AG09309 (cell line): ENCODE measurements around the gene ILKAP.

Source experiments
- DNase-seq: peaks from one replicate; pipeline ENCODE4 v3.0.0-alpha.2; 2010; ENCODE audit warnings: low read depth
- H3K4me3 ChIP-seq: 2 replicates; pipeline ENCODE4 v1.5.1; 2011; ENCODE audit warnings: mild to moderate bottlenecking, low read depth, low read length, moderate library complexity; ENCODE audit not compliant: control insufficient read depth
- TF ChIP-seq, protein P1 (sequence below): IDR thresholded peaks from 2 replicates; pipeline ENCODE4 v1.5.1; 2011; ENCODE audit warnings: mild to moderate bottlenecking, low read depth, low read length, inconsistent platforms; ENCODE audit not compliant: insufficient read depth, control insufficient read depth; ENCODE audit errors: missing control alignments

The ILKAP gene

DNA sequence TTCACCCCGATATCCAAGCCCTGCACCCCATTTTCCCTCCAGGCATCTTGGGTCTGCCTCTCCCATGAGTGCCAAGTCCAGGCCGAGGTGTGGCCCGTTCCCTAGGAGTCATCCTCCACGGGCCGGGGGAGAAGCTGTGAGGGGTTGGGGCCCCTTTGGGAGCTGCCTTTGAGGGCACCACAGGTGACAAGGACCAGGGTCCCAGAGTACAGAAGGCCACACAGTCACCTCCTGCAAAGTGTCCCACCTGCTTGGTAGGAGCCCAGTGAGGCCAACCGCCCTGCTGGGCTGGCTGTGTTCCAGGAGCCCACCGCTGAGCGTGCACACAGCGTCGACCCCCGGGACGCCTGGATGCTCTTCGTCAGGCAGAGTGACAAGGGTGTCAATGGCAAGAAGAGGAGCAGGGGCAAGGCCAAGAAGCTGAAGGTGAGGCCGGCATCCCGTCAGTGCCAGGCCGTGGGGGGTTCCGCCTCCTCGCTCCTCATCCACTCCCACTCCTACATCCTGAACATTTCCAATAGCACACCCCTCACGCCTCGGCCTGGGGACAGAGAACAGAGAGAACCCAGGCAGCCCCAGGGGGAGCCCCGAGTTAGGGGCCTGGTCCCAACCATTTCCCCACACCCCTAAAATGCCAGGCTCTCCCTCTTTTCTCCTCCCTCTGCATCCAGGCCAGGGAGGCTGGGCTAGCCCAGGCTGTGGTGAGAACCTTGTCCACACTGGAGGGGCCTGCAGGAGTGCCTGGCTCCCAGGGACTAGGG is 42.0 kb downstream of the ILKAP start:
- H3K4me3 ChIP-seq: no peak overlapping the region
- DNase-seq: no peak
- TF ChIP-seq, protein P1, sequence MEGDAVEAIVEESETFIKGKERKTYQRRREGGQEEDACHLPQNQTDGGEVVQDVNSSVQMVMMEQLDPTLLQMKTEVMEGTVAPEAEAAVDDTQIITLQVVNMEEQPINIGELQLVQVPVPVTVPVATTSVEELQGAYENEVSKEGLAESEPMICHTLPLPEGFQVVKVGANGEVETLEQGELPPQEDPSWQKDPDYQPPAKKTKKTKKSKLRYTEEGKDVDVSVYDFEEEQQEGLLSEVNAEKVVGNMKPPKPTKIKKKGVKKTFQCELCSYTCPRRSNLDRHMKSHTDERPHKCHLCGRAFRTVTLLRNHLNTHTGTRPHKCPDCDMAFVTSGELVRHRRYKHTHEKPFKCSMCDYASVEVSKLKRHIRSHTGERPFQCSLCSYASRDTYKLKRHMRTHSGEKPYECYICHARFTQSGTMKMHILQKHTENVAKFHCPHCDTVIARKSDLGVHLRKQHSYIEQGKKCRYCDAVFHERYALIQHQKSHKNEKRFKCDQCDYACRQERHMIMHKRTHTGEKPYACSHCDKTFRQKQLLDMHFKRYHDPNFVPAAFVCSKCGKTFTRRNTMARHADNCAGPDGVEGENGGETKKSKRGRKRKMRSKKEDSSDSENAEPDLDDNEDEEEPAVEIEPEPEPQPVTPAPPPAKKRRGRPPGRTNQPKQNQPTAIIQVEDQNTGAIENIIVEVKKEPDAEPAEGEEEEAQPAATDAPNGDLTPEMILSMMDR: no peak

DNA sequence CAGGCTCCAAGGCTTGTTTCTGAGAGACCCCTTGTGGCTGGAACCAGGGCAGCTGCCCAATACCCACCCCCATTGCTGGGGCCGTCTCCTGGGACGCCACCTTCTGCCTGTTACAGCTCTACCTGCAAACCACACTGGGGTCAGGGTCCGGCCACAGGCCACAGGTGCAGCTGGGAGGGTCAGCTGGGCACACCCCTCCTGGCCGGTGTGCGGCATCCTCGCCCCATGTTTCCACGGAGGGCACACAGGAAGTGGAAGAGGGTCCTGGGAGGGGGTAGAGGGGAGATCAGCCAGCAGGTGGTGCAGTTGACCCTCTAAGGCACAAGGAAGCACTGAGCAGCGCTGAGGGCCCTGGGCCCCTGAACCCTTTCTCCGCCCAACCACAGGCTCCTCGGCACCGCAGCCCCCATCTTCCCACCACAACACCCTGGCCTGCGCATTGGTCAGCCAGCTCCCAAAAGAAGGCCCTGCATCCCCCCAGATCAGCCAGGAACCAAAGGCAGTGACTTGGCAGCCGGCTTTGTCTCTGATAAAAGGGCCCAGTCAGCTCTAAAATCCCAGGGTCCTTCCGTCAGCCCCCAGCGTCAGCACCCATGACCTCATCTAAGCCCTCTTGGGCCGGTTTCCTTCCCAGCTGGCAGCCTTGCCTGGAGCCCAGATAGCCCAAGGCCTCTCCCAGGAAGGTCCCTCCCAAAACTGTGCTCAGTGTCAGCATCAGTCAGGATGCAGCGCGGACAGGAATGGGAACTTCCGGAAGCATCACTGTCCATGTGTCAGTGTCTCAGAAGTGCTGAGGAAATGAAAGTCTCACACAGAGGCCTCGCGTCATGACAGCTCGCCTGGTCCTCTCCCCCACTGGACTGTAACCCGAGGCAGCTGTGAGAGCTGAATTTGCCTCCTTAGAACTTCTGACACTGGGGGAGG is 43.0 kb downstream of the ILKAP start:
- DNase-seq: no peak
- TF ChIP-seq, protein P1: no peak
- no peak overlapping the region for H3K4me3 ChIP-seq

DNA sequence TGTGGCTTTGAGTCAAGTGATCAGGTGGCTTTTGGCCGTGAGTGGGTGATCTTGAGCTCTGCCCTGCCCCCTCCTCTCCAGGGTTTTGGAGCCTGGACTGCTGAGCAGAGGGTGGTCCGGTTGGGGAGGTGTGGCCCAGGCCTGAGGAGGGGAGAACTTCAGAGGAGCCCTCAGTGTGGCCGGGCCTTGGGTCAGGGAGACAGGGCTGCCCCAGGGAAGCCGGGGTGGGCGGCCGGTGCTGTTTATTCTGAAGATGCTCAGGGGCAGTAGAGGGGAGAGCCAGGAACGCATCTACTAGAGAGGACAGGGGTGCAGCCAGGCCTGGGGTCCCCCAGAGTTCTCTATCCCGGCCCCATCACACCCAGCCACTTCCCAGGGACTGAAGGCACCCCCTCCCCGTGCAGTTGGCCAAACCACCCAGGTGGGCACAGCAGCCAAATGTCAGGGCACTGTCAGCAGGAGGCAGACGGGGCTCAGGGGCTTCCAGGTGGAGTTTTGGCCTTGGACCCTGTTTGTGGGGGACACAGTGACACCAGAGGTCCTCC is 43.8 kb downstream of the ILKAP start:
- no peak for DNase-seq
- TF ChIP-seq, protein P1: no peak

DNA sequence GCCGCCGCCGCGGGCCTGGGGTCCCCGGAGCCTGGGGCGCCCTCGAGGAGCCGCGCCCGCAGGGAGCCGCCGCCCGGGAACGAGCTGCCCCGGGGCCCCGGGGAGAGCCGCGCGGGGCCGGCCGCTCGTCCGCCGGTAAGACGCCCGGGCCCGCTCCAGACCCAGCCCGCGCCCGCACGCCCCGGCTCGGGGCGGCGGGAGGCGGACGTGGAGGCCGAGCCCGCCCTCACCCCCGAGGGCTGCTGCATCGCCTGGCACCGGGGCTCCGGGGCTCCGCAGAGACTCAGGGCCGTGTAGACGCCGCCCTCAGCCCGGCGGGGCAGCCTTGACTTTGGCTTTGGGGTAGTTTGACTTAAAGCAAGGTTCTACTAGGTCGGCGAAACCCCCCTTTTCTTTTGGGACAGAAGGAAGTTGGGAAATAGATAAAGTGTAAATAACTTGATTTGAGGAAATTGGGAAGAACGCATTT is 44.4 kb downstream of the ILKAP start:
- no peak for DNase-seq
- H3K4me3 ChIP-seq: peak overlapping the region; percentile 22
- TF ChIP-seq, protein P1: no peak

More for the DNA sequence above, 43.8 kb downstream of the ILKAP start:
- no peak overlapping the region for H3K4me3 ChIP-seq

DNA sequence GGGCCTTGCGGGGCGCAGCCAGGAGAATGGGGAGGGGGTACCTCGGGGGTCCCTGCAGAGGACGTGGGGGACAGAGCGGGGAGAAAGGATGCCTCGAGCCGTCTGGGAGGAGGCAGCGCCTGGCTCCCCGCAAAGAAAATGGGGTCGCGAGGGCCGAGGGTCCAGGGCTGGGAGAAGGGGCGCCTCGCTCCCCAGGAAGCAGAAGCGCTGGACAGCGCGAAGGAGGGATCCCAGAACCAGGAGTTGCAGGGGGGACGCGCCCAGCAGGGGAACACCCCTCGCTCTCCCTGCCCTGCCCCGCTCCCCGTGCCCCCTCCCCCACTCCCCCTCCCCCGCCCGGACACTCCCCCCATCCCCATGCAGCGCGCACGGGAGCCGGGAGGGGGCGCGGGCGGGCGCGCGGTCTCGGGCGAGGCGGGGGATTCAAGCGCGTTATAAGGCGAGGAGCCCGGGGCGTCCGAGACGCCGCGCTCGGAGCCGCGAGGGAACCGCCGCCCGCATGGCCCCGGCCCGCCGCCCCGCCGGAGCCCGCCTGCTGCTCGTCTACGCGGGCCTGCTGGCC is 44.9 kb downstream of the ILKAP start, which contains the start of gene ERFE:
Gene ERFE, plus strand, starts transcription at position 462 of the 562 bp plus-strand sequence. Its CDS starts 38 bp downstream, at position 500.
- H3K4me3 ChIP-seq: peak within 1 kb of the TSS; percentile 22
- no peak for DNase-seq
- TF ChIP-seq, protein P1: peak; percentile 44

DNA sequence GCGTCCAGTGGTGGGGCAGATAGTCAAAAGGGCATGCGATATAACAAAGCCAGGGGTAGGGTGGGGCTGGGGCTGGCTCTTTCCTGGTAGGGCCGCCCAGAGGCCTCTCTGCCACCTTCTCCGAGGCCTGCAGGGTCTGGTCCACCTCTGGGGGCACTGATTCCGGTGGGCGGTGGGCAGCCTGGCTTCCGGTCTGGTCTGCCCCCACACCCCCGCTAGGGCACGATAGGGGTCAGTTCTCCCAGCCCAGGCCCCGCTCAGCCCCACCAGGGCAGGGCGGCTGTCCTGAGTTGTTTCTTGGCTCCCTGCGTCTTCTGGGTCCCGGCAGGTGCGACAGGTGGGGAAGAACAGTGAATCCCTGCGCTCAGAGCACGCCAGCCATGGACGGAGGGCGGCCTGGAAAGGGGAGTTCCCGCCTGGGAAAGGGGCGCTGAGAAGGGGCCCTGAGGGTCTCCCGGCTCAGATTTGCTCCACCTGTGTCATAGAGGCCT is 45.4 kb downstream of the ILKAP start:
- H3K4me3 ChIP-seq: no peak overlapping the region
- TF ChIP-seq, protein P1: no peak

More for the DNA sequence above, 45.4 kb downstream of the ILKAP start:
- no peak for DNase-seq
